HT1080 (cell line): ENCODE data around the gene ZMIZ2. TPM values are rescaled to one million over a fixed set of nuclear protein-coding genes. Genes with fewer than 3 reads are reported as not detected.
"Not testable (repeated sequence)": the region's sequence is repeated elsewhere in the genome, so short reads cannot be mapped to it uniquely, and the experiment has no call there.

ENCODE experiments used
- DNase-seq: peaks from one replicate; pipeline ENCODE4 v3.0.0-alpha.2; 2015; ENCODE audit warnings: low read depth
- total RNA-seq: library from RNA; depleted of rRNA; stranded (reverse); fragments of >200 nt; shearing (Covaris generic); gene quantifications from 2 replicates; pipeline ENCODE4 v1.2.3, GENCODE V29; 2014

ZMIZ2 gene
- total RNA-seq, 1 experiment from 2014 or later = 17.8 TPM

DNA sequence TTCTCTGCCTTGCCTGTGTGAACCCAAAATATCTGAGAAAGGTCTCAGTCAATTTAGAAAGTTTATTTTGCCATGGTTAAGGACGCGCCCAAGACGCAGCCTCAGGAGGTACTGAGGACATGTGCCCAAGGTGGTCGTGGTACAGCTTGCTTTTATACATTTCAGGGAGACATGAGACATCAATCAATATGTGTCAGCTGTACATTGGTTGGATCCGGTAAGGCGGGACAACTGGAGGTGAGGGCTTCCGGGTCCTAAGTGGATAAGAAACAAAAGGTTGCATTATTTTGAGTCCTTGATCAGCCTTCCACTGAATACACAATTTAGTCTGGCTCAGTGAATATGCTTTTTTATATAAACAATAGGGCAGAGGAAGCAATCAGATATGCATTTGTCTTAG is 22.4 kb upstream of the ZMIZ2 start:
- not testable (repeated sequence) for DNase-seq

GRCh38 chr7:44727158-44727936 is 21.3 kb upstream of the ZMIZ2 start:
- DNase-seq = peak; percentile 80

DNA sequence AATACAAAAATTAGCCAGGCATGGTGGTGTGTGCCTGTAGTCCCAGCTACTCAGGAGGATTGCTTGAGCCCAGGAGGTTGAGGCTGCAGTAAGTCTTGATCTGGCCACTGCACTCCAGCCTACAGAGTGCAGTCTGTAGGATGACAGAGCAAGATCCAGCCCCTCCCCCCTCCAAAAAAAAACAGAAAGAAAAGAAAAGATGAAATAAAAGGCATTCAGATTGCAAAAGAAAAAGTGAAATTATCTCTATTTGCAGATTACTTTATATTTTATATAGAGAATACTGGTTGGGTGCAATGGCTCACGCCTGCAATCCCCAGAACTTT is 20.7 kb upstream of the ZMIZ2 start:
- no peak for DNase-seq

DNA sequence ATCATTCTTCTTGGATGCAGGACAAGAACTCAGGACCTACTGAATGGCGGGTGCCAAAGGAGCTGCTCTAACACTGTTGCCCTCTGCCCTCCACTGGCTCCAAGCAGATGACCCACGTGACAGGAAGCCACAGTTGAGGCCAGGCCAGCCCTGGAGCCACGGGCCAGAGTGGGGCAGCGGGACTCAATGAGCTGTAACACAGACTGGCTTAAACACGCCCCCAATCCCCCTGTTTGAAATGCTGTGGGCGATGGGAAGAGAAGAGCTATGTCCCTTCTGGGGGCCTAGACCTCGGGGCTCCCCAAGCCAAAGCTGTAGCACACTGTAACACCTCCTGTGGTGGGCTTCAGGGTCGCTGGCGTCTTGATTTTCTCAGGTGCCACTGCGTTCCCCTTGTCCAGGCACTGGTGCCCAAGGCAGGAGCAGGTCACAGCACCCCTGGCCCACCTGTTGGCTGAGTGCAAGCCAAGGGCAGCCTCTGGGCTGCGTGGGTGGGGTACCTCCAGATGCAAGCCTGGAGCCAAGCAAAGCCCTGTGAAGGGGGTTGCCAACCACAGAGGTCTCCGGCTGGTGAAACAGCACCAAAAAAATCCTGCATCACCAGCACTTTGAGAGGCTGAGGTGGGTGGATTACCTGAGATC is 18.6 kb upstream of the ZMIZ2 start:
- DNase-seq = no peak

DNA sequence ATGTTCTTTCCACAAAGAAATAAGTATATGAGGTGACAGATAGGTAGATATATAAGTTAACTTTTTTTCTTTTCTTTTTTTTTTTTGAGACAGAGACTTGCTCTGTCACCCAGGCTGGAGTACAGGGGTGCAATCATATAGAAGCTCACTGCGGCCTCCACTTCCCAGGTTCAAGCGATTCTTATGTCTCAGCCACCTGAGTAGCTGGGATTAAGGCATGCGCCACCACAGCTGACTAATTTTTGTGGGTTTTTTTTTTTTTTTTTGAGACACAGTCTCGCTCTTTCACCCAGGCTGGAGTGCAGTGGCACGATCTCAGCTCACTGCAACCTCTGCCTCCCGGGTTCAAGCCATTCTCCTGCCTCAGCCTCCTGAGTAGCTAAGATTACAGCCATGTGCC is 15.7 kb upstream of the ZMIZ2 start:
- peak; percentile 62 for DNase-seq

DNA sequence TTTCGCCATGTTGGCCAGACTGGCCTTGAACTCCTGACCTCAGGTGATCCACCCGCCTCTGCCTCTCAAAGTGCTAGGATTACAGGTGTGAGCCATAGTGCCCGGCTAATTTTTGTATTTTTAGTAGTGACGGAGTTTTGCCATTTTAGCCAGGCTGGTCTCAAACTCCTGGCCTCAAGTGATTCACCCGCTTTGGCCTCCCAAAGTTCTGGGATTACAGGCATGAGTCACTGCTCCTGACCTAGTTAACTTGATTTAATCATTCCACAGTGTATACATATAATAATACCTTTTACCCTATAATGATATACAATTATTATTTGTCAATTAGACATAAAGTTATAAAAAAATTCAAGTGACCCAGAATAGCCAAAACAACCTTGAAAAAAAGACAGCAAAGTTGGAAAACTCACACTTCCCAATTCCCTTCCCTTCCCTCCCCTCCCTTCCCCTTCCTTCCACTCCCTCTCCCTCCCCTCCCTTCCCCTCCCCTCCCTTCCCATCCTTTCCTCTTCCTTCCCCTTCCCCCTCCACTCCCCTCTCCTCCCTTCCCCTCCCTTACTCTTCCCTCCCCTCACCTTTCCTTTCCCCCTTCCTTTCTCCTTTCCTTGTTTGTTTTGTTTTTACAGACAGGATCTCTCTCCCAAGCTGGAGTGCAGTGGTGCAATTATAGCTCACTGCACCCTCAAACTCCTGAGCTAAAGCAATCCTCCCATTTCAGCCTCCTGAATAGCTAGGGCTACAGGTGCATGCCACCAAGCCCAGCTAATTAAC is 14.8 kb upstream of the ZMIZ2 start:
- DNase-seq = peak; percentile 94

- peak; percentile 99 for DNase-seq
Observed at GRCh38 chr7:44735403-44736165, 13.1 kb upstream of the ZMIZ2 start.

DNA sequence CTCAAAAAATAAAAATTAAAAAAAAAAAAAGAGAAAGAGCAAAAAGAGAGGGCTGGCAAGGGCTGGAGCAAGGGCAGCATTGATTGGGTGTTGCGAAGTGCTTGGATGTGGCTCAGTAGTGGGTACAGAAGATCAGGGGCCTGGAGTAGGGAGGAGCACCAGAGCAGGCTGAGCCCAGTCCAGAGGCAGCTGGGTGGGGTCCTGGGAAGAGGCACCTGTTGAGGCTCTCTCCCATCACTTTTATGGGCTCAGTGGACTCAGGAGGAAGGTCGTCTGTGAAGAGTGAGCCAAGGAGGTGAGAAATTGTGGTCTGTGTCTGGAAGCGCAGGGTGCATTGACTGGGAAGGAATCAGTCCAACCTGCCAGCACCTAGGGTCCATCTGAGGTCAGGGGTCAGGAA is 11.8 kb upstream of the ZMIZ2 start:
- no peak for DNase-seq

- no peak for DNase-seq
Observed at GRCh38 chr7:44738051-44738723, 10.5 kb upstream of the ZMIZ2 start.

- DNase-seq = no peak
Observed at GRCh38 chr7:44738876-44739665, 9.6 kb upstream of the ZMIZ2 start.

DNA sequence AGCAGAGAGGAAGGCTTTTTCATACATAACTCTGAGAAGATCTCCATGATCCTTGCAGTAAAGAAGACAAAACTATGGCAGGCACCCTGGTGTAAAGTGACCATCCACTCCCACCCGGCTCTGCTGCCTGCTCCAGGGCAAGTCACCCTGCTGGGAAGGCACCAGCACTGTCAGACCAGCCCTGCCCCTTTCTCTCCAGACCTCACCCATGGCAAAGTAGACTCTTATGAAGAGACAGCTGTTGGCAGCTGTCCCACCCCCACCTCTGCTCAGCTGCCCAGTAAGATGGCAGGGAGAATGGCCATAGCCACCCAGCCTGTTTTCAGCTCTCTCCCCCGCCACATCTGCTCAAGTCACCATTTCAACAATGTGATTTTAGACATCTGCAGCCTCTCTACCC is 8.6 kb upstream of the ZMIZ2 start:
- DNase-seq = no peak

GRCh38 chr7:44743750-44744149 is 4.9 kb upstream of the ZMIZ2 start:
- no peak for DNase-seq

- DNase-seq = no peak
Observed at GRCh38 chr7:44748948-44749731, 493 bp downstream of the ZMIZ2 start.

GRCh38 chr7:44749992-44750391 is 1.3 kb downstream of the ZMIZ2 start:
- no peak for DNase-seq

DNA sequence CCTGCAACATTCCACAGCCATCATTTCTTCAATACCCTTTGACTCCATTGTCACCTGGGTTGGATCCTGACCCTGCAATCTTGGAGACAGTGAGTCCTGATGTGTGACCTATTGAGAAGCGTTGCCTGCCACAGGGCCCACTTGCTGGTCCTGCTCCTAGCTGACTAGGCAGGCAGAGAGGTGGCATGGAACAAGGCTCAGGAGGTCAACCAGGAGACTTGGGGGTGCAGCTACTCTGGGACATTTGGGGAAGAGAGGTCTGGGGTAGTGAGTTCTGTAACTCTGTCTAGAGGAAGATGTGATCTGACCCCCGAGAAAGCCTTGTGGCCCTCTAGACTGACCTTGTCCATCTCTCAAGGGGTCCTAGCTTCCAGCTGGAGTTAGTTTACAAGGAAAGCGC is 1.8 kb downstream of the ZMIZ2 start:
- no peak for DNase-seq

GRCh38 chr7:44750921-44751571 is 2.4 kb downstream of the ZMIZ2 start:
- no peak for DNase-seq

DNA sequence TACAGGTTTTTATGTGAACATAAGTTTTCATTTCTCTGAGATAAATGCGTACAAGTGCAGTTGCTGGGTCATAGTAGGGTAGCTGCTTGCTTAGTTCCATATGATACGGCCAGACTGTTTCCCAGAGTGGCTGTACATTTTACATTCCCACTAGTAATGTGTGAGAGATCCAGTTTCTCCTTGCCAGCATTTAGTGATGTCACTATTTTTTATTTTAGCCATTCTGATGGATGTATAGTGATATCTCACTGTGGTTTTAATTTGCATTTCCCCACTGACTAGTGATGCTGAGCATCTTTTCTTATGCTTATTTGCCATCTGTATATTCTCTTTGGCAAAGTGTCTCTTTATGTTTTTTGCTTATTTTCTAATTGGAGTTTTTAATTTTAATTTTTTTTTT is 4.2 kb downstream of the ZMIZ2 start:
- no peak for DNase-seq

GRCh38 chr7:44754802-44755697 is 6.4 kb downstream of the ZMIZ2 start:
- DNase-seq = no peak
